Left kidney (tissue), 8 donors: ENCODE measurements around the gene FAM200B. TPM values are rescaled to one million over a fixed set of nuclear protein-coding genes. Genes with fewer than 3 reads are reported as not detected.
A peak's percentile ranks its signal among the peaks of the same experiment; 100 is the strongest.

ENCODE experiments used
- DNase-seq: peaks from one replicate; pipeline ENCODE4 v3.0.0-alpha.2; 2013
- long read RNA-seq, 8 donors: transcript quantifications; one replicate each; lab custom pipeline, GENCODE V29; 2026
- polyA plus RNA-seq: library from polyadenylated mRNA; unstranded; fragments of 120-200 nt; gene quantifications from one replicate; pipeline ENCODE4 v1.2.1, GENCODE V29; 2013; ENCODE audit not compliant: insufficient read length

Gene FAM200B
- 69.5 TPM for polyA plus RNA-seq
- long read RNA-seq, donor 1, full-length matches to known transcripts: 51 of 51 reads
- long read RNA-seq, donor 1, partial matches to known transcripts: 0 of 51 reads
- long read RNA-seq, donor 1, other reads (novel, unspliced or antisense): 0 of 51 reads
- long read RNA-seq, donor 2, full-length matches to known transcripts: 47 of 47 reads
- long read RNA-seq, donor 2, partial matches to known transcripts: 0 of 47 reads
- long read RNA-seq, donor 2, other reads (novel, unspliced or antisense): 0 of 47 reads
- long read RNA-seq, donor 3, full-length matches to known transcripts: 45 of 50 reads
- long read RNA-seq, donor 3, partial matches to known transcripts: 5 of 50 reads
- long read RNA-seq, donor 3, other reads (novel, unspliced or antisense): 0 of 50 reads
- long read RNA-seq, donor 4, full-length matches to known transcripts: 7 of 12 reads
- long read RNA-seq, donor 4, partial matches to known transcripts: 5 of 12 reads
- long read RNA-seq, donor 4, other reads (novel, unspliced or antisense): 0 of 12 reads
- long read RNA-seq, donor 5, full-length matches to known transcripts: 64 of 75 reads
- long read RNA-seq, donor 5, partial matches to known transcripts: 11 of 75 reads
- long read RNA-seq, donor 5, other reads (novel, unspliced or antisense): 0 of 75 reads
- long read RNA-seq, donor 6, full-length matches to known transcripts: 46 of 56 reads
- long read RNA-seq, donor 6, partial matches to known transcripts: 10 of 56 reads
- long read RNA-seq, donor 6, other reads (novel, unspliced or antisense): 0 of 56 reads
- long read RNA-seq, donor 7, full-length matches to known transcripts: 58 of 76 reads
- long read RNA-seq, donor 7, partial matches to known transcripts: 18 of 76 reads
- long read RNA-seq, donor 7, other reads (novel, unspliced or antisense): 0 of 76 reads
- long read RNA-seq, donor 8, full-length matches to known transcripts: 30 of 39 reads
- long read RNA-seq, donor 8, partial matches to known transcripts: 9 of 39 reads
- long read RNA-seq, donor 8, other reads (novel, unspliced or antisense): 0 of 39 reads

DNA sequence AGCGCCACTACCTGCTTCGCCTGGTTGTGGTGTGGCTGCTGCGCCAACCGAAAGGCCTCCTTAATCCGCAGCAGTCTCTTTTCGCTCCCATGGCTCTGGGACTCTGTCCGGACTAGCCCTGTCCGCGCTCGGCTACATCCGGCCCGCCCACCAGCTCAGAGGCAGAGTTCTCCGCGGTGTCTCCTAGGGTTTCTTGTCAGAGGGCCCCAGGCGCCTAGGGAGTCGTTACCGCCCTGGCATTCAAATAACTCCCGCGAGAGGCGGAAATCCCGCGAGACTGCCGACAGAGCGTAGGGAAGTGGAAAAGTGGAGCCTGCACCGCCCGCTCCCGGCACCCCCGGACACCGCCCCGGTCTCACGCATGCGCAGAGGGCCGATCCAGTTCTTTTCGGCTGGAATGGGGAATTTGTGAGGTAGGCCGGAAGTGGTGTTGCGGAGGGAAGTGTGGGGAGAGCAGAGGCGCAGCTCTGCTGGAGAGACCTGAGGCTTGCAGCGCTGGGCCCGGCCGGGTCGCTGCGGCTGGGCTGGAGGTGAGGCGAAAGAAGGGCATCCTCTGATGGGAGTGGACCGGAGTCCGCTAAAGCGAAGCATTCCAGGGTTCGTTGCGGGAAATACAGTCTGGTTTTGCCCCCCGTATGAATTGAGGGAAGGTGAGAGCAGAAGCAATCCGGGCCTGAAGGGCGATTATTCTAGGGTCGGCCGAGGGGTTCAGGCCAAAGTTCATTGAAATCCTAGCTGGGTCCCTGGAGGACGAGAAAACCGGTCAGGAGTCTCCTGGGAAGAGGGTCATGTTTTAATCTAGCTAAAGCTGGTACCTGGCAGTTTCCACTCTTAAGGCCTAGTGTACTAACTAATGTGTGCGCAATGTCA is at the start of gene FAM200B:
Gene FAM200B, plus strand, starts transcription at position 456 of the 870 bp plus-strand sequence. CDS start 5,151 bp downstream, outside the sequence.
- peak; percentile 99 for DNase-seq

DNA sequence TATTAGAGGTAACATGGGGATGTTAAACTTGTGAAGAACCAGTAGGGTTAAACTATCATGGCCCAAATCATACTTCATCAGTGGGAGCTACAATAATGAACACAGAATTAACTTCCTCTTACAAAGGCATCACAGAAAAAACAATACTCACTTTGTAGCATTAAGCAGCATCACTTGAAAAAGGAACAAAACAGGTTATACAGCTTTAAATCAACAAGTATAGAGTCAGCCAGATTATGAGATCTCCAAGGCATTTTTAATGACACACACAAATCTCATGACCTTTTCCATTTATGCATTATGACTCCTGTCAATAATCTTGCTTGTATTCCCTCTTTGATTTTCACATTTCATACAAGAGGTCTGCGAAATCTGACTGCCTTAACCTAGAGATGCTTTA is 44.8 kb upstream of the FAM200B start:
- no peak for DNase-seq

DNA sequence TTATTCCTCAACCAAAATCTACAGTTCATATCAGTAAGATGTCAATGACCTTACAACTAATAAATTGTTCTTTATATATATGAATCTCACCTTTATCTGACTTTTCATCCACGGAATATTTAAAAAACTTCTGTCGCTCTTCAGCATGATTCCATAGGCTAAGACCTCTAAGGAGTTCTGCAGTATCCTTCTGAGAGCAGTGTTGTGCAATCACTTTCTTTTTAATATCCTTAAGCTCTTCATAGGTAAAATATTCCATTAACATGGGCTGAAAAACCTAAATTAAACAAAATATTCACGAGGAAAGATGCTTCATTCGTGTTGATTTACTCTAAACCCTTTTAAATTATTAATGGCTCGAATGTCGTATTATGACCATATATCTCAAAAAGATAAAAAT is 43.2 kb upstream of the FAM200B start:
- no peak for DNase-seq

DNA sequence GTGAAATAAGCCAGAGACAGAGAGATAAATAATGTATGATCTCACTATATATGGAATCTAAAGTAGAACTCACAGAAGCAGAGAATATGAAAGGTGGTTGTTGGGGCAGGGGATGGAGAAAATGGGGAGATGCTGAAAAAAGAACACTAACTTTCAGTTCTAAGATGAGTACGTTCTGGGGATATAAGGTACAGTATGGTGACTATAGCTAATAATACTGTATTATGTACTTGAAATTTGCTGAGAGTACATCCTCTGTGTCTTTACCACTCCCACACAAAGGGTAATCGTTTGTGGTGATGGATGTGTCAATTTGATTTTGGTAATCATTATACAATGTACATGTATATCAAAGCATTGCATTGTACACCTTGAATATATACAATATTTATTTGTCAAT is 33.0 kb upstream of the FAM200B start:
- no peak for DNase-seq

DNA sequence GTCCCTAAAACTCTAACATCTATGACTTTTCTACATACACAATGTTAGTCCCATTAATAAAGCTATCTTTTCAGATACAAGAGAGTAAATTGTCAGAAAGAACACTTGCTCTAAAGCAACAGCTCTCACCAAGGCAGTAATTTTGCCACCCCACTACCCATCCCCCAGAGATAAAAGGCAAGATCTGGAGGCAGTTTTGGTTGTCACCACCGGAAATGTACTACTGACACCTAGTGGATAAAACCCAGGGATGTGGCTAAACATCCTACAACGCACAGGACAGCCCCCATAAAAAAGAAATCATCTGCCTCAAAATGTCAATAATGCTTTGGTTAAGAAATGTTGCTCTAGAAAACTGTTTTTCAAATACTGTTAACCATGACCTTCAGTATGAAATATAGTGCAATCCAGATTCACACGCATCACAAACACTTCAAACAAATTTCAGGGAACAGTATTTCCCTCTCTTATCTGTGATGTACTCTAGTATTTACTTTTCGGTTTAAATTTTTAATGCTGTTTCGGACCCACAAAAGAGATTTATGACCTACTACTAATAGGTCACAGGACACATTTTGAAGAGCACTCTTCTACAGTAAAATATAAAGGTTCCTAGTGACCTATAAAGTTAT is 31.6 kb upstream of the FAM200B start:
- peak; percentile 31 for DNase-seq

DNA sequence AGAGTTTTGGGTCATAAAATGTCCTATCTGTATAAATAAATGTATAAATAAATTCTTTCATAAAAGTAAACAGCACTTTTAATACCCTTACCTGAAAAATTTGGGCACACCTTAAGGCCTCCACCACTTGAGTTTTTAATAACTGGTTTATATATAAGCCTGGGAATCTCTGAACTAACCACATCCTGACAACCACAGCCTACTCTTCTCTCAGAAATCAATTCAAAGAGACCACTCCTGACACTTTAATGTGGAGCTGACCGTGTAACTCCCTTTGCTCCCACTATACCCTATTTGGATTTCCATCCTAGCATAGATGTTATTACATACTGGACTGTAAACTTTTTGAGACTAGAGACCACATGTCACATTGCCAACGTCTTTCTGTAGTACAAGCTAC is 30.0 kb upstream of the FAM200B start:
- no peak for DNase-seq

DNA sequence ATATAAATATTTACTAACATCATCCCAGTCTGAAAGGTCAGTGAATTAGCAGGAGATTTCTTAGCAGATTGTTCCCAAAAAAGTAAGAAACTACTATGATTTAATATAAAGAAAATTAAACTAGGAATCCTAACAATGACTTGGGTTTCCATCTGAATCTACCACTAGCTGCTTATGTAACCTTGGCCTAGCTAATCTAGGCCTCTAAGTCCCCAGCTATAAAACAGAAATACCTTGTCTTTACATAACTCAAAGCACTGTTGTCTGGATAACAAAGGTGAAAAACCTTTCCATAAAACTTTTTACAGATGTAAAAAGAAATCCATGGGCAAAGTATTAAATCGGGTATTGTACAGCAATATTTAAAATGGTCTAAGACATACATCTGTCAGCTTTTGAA is 29.4 kb upstream of the FAM200B start:
- DNase-seq: no peak

DNA sequence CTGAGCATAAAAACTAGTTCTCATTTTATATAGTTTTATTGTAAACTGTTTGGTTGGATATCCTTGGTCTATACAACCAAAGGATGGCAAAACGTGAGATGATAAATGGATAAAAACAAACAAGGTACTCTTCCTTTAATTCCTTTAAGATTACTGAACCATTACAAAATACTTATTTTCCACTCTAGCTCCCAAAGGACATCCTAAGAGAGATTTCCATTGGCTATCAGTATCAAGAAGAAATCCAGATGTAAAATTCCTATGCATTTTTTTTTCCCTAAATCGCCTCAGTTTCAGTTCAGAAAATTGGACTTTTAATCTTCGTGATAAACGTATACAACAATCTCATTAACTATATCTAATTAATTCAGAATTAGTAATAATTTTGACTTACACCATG is 28.8 kb upstream of the FAM200B start:
- no peak for DNase-seq

DNA sequence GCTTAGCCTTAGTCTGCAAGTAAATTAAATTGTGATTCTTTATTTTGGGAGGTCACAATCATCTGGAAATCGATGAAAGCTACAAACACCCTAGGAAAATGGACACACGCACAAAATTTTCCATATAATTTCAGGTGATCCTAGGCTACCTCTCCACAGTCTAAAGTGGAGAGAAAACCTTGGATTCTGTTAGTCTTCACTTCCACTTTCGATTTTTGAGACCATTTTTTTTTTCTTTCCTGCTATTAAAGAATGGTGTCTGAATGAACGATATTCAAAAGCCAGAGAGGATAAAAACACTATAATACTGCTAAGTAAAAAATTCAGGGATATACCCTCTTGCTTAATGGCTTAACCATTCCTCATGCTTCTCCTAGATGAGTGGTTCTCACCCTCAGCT is 28.2 kb upstream of the FAM200B start:
- DNase-seq: no peak

DNA sequence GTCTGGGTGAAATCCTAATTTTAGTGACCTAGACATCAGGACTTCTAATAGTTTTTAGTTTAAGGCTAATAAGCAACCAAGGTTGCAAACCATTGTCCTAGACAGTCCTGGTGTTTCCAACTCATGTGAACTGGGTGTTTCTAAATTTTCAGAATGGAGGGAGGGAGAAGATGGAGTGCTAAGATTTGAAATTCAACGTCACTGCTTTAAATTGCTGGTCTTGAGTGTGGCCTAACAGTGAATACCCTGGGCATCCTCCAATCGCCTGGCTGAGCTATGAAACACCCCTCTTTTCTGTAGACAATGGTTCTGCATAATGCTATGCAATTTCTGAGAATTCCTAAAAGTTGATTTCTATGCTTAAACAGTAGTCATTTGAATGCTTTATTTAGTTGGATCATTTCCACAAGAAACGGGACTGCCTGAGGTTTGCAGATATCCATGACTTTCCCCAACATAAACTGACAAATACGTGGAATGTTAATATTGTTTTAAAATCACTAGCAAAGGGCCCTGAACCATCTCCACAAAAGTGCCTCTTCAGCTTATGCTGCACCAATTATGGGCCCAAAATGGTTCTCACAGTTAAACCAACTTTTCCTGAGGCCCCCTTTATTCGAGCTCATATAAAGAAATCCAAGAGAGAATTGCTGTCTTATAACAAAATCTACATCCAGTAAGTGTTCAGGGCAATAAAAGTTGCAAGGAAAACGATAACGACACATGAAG is 27.6 kb upstream of the FAM200B start:
- DNase-seq: no peak

DNA sequence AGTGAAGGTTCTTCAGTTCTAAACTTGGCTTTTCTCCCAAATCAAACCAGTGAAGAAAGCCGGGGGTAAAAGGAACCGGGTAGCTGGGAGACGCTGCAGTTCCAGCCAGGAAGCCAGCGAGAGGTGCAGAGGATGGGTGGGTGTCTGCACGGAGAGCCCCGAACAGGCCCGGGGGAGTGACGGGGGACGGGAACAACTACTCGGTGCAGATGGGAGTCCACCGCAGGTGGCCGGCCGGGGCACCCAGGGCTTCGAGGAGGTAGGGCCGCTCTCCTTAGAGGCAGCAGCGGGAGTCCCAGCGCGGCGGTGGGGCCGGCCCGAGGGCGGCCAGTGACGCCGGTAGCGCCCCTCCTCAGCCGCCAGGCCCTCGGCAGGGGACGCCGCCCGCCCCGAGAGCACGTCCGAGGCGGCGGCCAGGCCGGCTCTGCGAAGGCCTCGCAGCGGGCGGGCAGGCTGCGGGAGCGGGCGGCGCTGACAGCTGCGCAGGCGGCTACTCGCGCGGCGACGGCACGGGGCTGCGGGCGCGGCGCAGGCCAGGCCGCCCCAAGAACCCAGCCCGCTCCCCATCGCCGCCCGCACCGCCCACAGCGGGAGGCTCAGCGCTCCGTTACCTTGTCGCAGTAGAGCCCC is 26.9 kb upstream of the FAM200B start:
- DNase-seq: peak; percentile 36

DNA sequence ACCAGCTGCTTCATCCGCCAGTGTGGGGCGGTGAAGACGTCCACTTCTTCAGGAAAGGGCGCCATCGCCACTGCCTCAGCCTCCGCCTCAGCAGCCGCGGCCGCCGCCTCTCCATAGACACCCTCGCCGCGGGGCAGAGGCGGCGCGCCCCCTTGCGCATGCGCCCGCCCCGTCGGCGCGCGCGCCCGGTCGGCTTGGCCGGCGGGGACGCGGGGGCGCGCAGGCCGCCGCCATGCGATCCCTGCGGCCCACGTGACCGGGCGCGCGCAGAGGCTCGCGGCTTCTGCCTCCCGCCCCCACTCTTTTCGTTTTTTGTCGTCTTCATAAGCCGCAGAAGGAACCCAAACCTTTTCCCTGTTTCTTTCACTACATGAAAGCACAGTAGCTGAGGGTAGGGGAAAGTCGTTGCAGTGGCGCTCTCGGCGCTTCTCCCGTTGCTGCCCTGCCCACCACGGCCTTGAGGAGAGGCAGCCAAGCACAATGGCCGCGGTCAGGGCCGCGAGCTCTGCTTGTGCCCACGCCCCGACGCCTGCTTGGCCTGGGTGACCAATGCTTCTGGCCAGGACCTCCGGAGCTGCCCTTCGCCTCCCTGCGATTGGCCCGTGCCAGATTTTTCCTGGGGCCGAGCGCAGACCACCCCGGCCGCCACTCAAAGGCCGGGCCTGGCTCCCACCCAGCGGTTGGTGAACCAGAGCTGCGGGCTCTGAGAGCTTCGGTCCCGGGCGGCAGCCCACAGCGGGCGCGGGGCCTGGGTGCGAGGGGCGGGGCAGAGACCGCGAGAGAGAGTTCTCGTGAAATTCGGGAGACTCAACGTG is 26.2 kb upstream of the FAM200B start, which contains the start of gene FBXL5:
Gene FBXL5, minus strand, starts transcription at position 135 of the 815 bp plus-strand sequence. Its CDS starts 70 bp downstream, at position 65.
- DNase-seq: peak; percentile 86

DNA sequence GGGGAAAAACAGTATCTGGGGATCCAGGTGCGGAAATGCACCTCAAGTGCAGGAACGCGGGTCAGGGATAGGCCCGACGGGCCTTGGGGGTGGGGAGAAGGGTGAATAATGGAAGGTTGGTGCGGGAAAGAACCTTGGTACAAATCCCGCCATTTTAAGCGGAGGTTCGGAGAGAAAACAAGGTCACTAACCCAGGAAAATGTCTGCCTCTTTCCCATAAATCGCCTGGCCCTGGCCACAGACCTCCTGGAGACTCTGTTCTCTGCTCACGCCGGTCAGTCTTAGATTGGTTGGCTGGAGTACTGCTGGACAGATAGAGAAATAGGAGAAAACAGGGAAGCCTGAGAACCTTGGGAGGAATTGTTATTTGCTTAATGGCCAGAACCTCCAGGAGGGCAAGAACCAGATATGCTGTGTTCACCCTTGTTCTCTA is 25.6 kb upstream of the FAM200B start:
- DNase-seq: peak; percentile 49

DNA sequence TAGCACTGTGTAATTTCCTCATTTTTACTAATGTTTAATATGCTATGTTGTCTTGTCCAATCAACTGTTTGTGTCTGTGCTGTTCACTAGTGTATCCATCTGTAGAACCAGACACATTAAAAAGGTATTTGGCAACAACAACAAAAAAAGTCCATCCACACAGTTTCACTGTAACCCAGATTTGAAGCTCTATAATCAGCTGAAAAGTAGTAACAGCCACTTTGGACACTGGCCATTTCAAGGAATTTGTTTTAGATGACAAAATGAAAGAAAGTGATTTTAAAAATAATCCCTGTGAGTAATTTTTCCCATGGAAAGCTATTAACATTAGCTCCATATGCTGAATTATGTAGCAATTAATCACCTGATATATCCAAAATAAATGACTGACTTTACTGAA is 24.3 kb upstream of the FAM200B start:
- DNase-seq: no peak

DNA sequence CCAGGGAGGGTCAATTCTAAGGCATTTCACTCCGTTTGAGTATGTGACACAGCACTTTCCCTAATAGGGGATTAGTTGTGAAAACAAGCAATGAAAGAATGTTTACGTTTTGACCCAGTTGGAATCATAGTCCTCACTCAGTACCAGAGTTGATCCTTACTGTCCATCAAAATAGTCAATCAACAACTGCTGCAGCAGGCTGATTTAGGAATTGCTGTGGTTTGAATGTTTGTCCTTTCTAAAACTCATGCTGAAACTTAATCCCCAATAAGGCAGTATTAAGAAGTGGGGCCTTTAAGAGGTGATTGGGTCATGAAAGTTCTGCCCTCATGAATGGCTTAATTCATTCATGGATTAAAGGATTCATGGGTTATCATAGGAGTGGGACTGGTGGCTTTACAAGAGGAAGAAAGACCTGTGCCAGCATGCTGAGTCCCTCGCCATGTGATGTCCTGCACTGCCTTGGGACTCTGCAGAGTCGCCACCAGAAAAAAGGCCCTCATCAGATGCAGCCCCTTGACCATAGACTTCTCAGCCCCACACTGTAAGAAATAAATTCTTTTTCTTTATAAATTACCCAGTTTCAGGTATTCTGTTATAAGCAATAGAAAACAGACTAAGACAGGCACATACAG is 23.4 kb upstream of the FAM200B start:
- no peak for DNase-seq

DNA sequence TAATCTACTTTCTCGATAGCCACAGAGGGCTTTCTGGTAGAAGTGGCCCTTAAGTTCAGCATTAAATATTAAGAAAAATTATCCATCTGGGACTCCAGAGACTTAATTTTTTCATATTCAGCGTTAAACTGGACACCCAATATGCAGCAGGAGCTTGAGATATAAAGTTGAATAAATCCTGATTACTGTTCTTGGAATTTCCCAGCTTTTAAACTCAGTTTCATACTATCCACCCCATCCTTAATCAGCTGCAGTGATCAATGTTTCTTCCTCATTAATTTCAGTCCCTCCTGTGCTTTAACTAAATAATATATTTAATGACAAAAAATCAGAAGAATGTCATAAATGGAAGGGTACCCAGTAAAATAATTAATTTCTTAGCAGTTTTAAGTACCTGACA is 22.8 kb upstream of the FAM200B start:
- DNase-seq: no peak

DNA sequence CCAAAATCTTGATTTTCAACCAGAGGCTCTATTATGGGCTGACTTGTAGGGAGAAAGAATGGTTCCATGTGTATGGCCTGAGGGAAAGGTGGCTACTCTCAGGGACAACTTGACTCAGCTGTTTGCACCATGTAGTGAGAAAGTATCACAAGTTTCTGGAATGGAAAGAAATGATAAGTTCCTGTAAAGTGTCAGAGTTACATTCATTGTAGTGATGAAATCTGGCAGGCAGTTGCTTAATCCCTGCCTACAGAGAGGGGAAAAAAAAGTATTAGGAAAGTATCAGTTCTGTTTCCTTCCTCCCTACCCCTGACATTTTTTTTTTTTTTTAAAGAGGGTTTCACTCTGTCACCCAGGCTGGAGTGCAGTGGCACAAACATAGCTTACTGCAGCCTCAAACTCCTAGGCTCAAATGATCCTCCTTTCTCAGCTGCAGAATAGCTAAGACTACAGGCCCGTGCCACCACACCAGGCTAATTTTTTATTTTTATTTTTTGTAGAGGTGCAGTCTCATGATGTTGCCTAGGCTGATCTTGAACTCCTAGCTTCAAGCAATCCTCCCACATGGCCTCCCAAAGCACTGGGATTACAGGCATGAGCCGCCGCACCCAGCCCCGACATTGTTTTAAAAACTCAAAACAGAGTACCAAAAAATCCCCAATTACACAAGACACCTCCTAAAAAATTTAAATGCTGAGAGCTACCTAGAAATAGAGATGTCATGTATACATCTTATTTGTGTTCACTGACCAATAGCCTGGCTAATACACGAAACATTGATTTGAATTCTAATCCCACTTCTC is 21.7 kb upstream of the FAM200B start:
- DNase-seq: no peak
